ENCODE data around the gene SERPINA4.

SERPINA4 gene

GRCh38 chr14:94560751-94561655 lies at the start of gene SERPINA4:
Gene SERPINA4, plus strand, starts transcription at chr14:94561442. Its CDS starts 2,041 bp downstream, at chr14:94563483.
- H3K27ac ChIP-seq = no peak within 1 kb of the TSS
- DNase-seq (ENCODE audit: low read depth, low spot score) = no peak

GRCh38 chr14:94514351-94514750 lies 46.9 kb upstream of the SERPINA4 start:
- no peak overlapping the region for H3K27ac ChIP-seq
- no peak for DNase-seq (ENCODE audit: low read depth, low spot score)

GRCh38 chr14:94515426-94515825 lies 45.8 kb upstream of the SERPINA4 start:
- no peak overlapping the region for H3K27ac ChIP-seq
- no peak for DNase-seq (ENCODE audit: low read depth, low spot score)

GRCh38 chr14:94515856-94516255 lies 45.4 kb upstream of the SERPINA4 start:
- no peak for DNase-seq (ENCODE audit: low read depth, low spot score)
- H3K27ac ChIP-seq = no peak overlapping the region

- DNase-seq (ENCODE audit: low read depth, low spot score) = no peak
- H3K27ac ChIP-seq = no peak overlapping the region
Observed at GRCh38 chr14:94517248-94517640, 44.0 kb upstream of the SERPINA4 start.

GRCh38 chr14:94517641-94518257 lies 43.5 kb upstream of the SERPINA4 start:
- no peak overlapping the region for H3K27ac ChIP-seq
- no peak for DNase-seq (ENCODE audit: low read depth, low spot score)

GRCh38 chr14:94521375-94522114 lies 39.7 kb upstream of the SERPINA4 start:
- DNase-seq (ENCODE audit: low read depth, low spot score) = no peak
- H3K27ac ChIP-seq = no peak overlapping the region

GRCh38 chr14:94522115-94522724 lies 39.0 kb upstream of the SERPINA4 start:
- no peak for DNase-seq (ENCODE audit: low read depth, low spot score)
- no peak overlapping the region for H3K27ac ChIP-seq

GRCh38 chr14:94523265-94523664 lies 38.0 kb upstream of the SERPINA4 start:
- no peak for DNase-seq (ENCODE audit: low read depth, low spot score)

GRCh38 chr14:94524093-94524492 lies 37.1 kb upstream of the SERPINA4 start:
- H3K27ac ChIP-seq = no peak overlapping the region

More at GRCh38 chr14:94523265-94523664, 38.0 kb upstream of the SERPINA4 start:
- no peak overlapping the region for H3K27ac ChIP-seq

GRCh38 chr14:94531187-94531586 lies 30.1 kb upstream of the SERPINA4 start:
- no peak overlapping the region for H3K27ac ChIP-seq
- no peak for DNase-seq (ENCODE audit: low read depth, low spot score)

More at GRCh38 chr14:94524093-94524492, 37.1 kb upstream of the SERPINA4 start:
- no peak for DNase-seq (ENCODE audit: low read depth, low spot score)

GRCh38 chr14:94532447-94532846 lies 28.8 kb upstream of the SERPINA4 start:
- H3K27ac ChIP-seq = no peak overlapping the region
- DNase-seq (ENCODE audit: low read depth, low spot score) = no peak

- no peak overlapping the region for H3K27ac ChIP-seq
- DNase-seq (ENCODE audit: low read depth, low spot score) = no peak
Observed at GRCh38 chr14:94535506-94535905, 25.7 kb upstream of the SERPINA4 start.

GRCh38 chr14:94536836-94537235 lies 24.4 kb upstream of the SERPINA4 start:
- DNase-seq (ENCODE audit: low read depth, low spot score) = no peak
- no peak overlapping the region for H3K27ac ChIP-seq

- no peak for DNase-seq (ENCODE audit: low read depth, low spot score)
- no peak overlapping the region for H3K27ac ChIP-seq
Observed at GRCh38 chr14:94538070-94538740, 23.0 kb upstream of the SERPINA4 start.

- no peak for DNase-seq (ENCODE audit: low read depth, low spot score)
- H3K27ac ChIP-seq = no peak overlapping the region
Observed at GRCh38 chr14:94539181-94539580, 22.1 kb upstream of the SERPINA4 start.

- H3K27ac ChIP-seq = no peak overlapping the region
- DNase-seq (ENCODE audit: low read depth, low spot score) = no peak
Observed at GRCh38 chr14:94540031-94540794, 21.0 kb upstream of the SERPINA4 start.

GRCh38 chr14:94541234-94541975 lies 19.8 kb upstream of the SERPINA4 start:
- no peak for DNase-seq (ENCODE audit: low read depth, low spot score)
- no peak overlapping the region for H3K27ac ChIP-seq

Measured in epithelial cell of prostate (primary cell).